ENCODE measurements around the gene RBM8A.
A peak's percentile ranks its signal among the peaks of the same experiment; 100 is the strongest.

The RBM8A gene

DNA sequence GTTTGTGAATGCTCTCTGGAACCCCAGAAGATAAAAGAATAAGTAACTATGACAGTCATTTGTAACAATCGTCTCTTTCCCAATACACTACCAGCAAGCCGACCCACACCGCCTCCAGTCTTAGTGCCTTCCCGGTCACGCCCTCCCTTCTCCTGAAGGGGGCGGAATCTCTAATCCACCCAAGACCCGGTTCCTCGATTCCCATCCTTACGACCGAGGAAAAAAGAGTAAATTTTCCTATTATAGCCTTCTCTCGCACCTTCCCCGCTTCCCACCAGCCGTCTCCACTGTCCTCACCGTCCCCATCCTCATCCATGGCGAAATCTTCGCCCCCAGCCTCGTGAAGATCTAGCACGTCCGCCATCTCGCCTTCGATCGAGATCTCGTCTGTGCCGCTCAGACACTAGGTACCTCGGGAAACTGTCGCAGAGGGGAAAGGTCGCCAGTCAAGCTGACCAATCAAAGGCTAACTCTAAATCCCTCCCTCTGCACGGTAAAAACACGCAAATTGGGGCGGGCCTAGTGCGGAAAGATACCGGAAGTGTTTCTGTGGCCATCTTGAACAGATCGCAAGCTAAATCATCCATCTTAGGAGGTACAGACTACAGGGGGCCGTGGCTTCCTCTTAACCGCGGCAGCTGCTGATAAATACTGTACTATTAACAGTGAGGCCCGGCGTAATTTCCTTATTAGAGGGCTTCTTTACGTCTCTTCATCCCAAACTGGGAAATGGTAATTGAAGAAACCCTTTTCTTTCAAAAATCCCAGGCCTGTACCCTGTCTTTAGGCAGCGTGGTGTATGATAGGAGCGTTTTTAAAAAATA lies at the start of gene RBM8A:
RBM8A (minus strand) TSS at position 422 of the 824 bp plus-strand sequence; CDS start at position 364, 58 bp downstream.
- Mint-ChIP-seq H3K27ac (no peak within 1 kb of the TSS), H3K4me3 (peak within 1 kb of the TSS; percentile 79), H3K9me3 (no peaks in the 10 kb centered on the region), H3K36me3 (peaks cover 10% of the 10 kb centered on the region), H3K4me1 (peaks cover 13% of the 10 kb centered on the region), H3K27me3 (no peaks in the 10 kb centered on the region)
- DNase-seq (ENCODE audit: low spot score in 2 of 2) = peak; percentile 80 to 94
- ATAC-seq (ENCODE audit: low read depth) = peak; percentile 95

DNA sequence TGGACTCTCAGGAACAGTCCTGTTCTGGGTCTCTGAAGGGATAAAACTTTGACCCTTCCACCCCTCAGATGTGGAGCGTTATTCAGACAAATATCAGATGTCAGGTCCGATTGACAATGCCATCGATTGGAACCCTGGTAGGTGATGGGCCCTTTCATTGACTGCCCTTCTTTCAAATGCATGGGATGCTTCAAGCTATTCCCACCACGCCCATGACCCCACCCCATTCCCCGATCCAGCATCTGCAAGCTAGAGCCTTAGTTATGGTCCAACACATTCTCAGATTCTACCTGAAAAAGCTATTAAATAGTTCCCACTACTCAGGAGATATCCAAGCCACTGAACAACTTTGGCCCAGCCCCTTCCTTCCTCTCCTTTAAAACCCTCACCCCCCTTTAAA lies 49.7 kb upstream of the RBM8A start:
- H3K27me3 Mint-ChIP-seq = no peaks in the 10 kb centered on the region
- H3K36me3 Mint-ChIP-seq = peaks cover 7% of the 10 kb centered on the region
- ATAC-seq (ENCODE audit: low read depth) (no peak), DNase-seq (ENCODE audit: low spot score in 2 of 2) (no peak)
- no peak overlapping the region for H3K4me3 Mint-ChIP-seq
- peaks cover 28% of the 10 kb centered on the region for H3K4me1 Mint-ChIP-seq
- no peaks in the 10 kb centered on the region for H3K9me3 Mint-ChIP-seq
- no peak overlapping the region for H3K27ac Mint-ChIP-seq

DNA sequence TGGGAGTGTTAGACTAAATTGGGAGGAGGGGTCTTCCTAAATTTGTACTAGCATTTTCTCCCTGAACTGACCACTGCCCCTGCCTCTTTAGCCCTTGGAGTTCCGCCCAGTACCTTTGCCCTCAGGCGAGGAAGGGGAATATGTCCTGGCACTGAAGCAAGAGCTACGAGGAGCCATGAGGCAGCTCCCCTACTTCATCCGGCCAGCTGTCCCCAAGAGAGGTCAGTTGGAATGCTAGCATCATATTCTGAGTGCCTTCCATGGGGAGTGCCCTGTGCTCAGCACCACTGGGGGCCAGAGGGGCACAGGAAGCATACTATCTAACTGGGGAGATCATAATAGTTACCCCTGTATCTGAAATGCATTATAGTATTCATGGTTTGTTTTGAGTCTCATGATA lies 47.9 kb upstream of the RBM8A start:
- peaks cover 7% of the 10 kb centered on the region for H3K36me3 Mint-ChIP-seq
- H3K4me1 Mint-ChIP-seq = peaks cover 23% of the 10 kb centered on the region
- H3K27ac Mint-ChIP-seq = peak overlapping the region; percentile 49
- DNase-seq (ENCODE audit: low spot score in 2 of 2) = no peak
- ATAC-seq (ENCODE audit: low read depth) = no peak
- H3K27me3 Mint-ChIP-seq = no peaks in the 10 kb centered on the region
- no peak overlapping the region for H3K4me3 Mint-ChIP-seq
- H3K9me3 Mint-ChIP-seq = no peaks in the 10 kb centered on the region

DNA sequence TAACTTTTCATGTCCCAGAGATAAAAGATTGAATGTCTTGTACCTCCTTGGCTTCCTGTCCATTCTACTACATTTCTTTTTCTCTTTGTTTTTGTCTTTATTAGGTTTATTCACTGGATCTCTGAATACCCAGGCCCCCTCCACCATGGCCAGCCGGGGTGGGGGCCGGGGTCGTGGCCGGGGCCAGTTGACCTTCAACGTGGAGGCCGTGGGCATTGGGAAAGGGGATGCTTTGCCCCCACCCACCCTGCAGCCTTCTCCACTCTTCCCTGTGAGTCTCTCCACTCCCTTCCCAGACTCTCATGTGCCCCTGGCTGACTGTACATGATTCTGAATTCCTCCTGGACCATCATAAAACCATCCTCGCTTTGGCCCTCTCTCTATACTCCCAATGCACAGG lies 47.4 kb upstream of the RBM8A start:
- Mint-ChIP-seq H3K9me3 (no peaks in the 10 kb centered on the region), H3K27ac (peak overlapping the region; percentile 49), H3K36me3 (peaks cover 7% of the 10 kb centered on the region), H3K4me3 (no peak overlapping the region), H3K4me1 (peaks cover 23% of the 10 kb centered on the region), H3K27me3 (no peaks in the 10 kb centered on the region)
- DNase-seq (ENCODE audit: low spot score in 2 of 2) (no peak), ATAC-seq (ENCODE audit: low read depth) (no peak)

DNA sequence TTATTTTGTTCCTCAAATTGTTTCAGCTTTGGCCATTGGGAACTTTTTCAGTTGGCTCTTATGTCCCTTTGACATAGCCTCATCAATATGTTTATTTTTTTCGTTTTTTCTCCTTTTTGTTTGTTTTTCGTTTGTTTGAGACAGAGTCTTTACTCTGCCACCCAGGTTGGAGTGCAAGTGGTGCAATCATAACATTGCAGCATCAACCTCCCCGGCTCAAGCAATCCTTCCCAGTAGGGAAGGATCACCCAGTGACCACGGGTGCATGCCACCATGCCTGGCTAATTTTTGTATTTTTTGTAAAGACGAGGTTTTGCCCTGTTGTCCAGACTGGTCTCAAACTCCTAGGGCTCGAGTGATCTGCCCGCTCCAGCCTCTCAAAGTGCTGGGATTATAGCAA lies 45.3 kb upstream of the RBM8A start:
- ATAC-seq (ENCODE audit: low read depth) = no peak
- peaks cover 16% of the 10 kb centered on the region for H3K4me1 Mint-ChIP-seq

DNA sequence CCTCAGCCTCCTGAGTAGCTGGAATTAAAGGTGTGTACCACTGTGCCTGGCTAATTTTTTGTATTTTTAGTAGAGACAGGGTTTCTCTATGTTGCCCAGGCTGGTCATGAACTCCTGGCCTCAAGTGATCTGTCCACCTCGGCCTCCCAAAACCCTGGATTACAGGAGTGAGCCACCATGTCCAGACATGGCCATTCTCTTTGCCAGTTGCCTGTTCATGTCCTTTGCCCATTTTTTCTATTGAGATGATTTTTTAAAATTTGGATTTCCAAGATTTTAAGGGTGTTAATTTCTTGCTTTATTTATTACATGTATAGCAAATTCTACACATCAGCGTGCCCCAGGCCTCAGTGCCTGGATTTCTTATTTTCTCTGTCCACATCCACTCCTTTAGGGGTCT lies 40.0 kb upstream of the RBM8A start:
- Mint-ChIP-seq H3K36me3 (peaks cover 6% of the 10 kb centered on the region), H3K4me3 (no peak overlapping the region), H3K4me1 (peaks cover 25% of the 10 kb centered on the region), H3K27ac (no peak overlapping the region), H3K9me3 (no peaks in the 10 kb centered on the region), H3K27me3 (no peaks in the 10 kb centered on the region)
- DNase-seq (ENCODE audit: low spot score in 2 of 2) (no peak), ATAC-seq (ENCODE audit: low read depth) (no peak)

More for the DNA sequence above, 45.3 kb upstream of the RBM8A start:
- no peaks in the 10 kb centered on the region for H3K9me3 Mint-ChIP-seq
- DNase-seq (ENCODE audit: low spot score in 2 of 2) = no peak
- no peak overlapping the region for H3K27ac Mint-ChIP-seq
- no peak overlapping the region for H3K4me3 Mint-ChIP-seq
- peaks cover 10% of the 10 kb centered on the region for H3K36me3 Mint-ChIP-seq
- no peaks in the 10 kb centered on the region for H3K27me3 Mint-ChIP-seq

DNA sequence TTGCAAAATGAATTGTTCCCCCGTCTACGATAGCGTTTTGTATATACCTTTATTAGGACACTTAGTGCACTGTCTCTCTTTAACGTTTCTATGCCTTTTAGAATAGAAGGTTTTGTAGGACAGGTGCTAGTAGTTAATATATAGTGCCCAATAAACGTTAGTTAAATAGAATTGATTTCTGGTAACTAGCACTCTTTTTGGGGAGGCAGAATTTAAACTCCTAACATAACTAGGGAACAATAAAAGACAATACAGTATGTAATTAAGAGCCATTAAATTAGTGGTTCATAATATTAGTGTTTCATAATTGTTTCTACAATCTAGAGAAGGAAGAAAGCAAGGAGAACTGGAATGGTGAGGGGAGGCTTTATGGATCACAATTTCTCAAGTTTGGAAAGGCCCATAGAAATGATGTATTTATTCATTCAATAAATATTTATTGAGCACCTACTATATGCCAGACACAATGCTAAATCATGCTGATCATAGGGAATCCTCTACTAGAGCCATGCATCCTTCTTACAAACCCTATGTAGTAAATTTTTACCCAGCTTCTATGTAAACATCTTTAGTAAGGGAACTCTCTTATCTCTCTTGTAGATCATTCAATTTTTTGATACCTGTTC lies 37.9 kb upstream of the RBM8A start:
- ATAC-seq (ENCODE audit: low read depth) (no peak), DNase-seq (ENCODE audit: low spot score in 2 of 2) (no peak)
- H3K36me3 Mint-ChIP-seq = peaks cover 6% of the 10 kb centered on the region
- H3K27me3 Mint-ChIP-seq = no peaks in the 10 kb centered on the region
- H3K4me3 Mint-ChIP-seq = peak overlapping the region; percentile 86
- H3K4me1 Mint-ChIP-seq = peaks cover 32% of the 10 kb centered on the region
- no peaks in the 10 kb centered on the region for H3K9me3 Mint-ChIP-seq
- H3K27ac Mint-ChIP-seq = peak overlapping the region; percentile 74

DNA sequence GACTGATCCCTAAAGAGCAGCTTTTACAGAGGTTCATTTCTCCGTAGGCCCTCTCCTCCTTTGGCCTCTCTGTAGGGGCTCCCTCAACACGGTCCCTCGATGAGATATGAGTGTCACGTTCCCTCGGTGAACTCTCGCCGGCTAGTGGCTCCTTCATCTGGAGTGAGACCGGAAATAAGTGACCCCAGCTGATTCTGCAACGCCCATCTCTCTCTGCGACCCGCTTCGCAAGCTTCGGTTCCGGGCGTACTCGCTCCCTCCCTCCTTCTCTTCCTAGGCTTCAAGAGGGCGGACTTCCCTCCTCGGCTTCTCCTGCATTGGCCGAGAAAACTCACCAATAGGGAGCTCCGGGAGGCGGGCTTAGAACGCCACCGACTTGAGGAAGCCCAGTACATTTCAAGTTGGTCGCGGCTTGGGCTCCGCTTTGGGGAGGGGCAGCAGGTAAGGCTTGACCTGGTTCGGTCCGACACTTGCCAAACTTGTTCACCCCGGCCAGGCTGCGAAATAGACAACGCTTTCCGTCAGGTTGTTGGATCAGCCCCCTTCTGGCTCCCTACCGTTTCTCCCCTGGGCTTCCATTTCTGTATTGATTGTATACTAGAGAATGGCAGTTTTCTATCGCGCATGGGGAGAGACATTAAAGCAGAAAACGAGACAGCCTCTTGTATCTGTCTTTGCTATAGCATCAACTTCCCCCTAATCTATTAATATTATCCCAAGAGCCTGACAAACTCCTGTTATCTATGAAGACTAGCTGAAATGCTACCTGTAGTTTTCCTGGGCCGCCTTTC lies 37.2 kb upstream of the RBM8A start, which contains the start of the genes ANKRD34A and POLR3GL:
ANKRD34A (minus strand) TSS at position 248 of the 791 bp plus-strand sequence. CDS start 2,816 bp downstream, outside the sequence.
POLR3GL (plus strand) TSS at position 363 of the 791 bp plus-strand sequence. CDS start 10,176 bp downstream, outside the sequence.
- H3K27ac Mint-ChIP-seq = peak within 1 kb of the TSS; percentile 74
- no peaks in the 10 kb centered on the region for H3K9me3 Mint-ChIP-seq
- peaks cover 6% of the 10 kb centered on the region for H3K36me3 Mint-ChIP-seq
- peaks cover 38% of the 10 kb centered on the region for H3K4me1 Mint-ChIP-seq
- no peaks in the 10 kb centered on the region for H3K27me3 Mint-ChIP-seq
- peak within 1 kb of the TSS; percentile 86 for H3K4me3 Mint-ChIP-seq
- ATAC-seq (ENCODE audit: low read depth) (peak; percentile 87), DNase-seq (ENCODE audit: low spot score in 2 of 2) (peak; percentile 80 to 81)

DNA sequence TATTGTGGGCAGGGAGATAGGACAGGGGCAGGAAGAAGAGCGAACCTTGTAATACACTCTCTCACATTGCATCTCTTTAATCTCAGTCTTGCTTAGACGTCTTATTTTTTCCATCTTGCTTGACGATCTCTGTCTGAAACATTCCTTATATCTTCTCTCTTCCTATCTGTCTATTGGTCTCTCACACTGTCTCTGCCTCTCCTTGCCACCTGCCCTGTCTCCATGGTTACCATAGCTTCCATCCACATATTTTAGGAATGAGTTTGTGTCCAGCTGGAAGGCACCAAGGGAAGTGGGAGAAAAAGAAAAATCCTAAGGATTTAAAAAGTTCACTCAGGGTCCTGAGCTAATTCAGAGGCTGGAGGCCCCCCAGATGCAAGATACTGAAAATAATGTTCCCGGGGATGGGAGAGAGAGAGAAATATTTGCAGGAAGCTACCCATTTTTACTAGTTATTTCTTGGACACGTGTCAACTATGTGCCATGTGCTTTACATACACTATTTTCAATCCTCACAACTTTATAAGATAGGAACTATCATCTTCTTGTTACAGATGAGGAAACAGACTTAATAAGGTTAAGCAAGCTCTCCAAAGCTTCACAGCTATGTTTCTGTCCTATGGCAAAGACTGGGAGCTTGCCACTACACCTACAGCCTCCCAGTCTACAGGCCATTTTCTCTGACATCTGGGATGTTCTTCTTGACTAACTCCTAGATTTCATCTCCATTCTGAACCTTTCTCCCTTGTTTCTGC lies 36.2 kb upstream of the RBM8A start:
- DNase-seq (ENCODE audit: low spot score in 2 of 2) (no peak), ATAC-seq (ENCODE audit: low read depth) (no peak)
- Mint-ChIP-seq H3K36me3 (peaks cover 6% of the 10 kb centered on the region), H3K9me3 (no peaks in the 10 kb centered on the region), H3K4me3 (peak overlapping the region; percentile 86), H3K27ac (peak overlapping the region; percentile 74), H3K4me1 (peaks cover 47% of the 10 kb centered on the region), H3K27me3 (no peaks in the 10 kb centered on the region)

DNA sequence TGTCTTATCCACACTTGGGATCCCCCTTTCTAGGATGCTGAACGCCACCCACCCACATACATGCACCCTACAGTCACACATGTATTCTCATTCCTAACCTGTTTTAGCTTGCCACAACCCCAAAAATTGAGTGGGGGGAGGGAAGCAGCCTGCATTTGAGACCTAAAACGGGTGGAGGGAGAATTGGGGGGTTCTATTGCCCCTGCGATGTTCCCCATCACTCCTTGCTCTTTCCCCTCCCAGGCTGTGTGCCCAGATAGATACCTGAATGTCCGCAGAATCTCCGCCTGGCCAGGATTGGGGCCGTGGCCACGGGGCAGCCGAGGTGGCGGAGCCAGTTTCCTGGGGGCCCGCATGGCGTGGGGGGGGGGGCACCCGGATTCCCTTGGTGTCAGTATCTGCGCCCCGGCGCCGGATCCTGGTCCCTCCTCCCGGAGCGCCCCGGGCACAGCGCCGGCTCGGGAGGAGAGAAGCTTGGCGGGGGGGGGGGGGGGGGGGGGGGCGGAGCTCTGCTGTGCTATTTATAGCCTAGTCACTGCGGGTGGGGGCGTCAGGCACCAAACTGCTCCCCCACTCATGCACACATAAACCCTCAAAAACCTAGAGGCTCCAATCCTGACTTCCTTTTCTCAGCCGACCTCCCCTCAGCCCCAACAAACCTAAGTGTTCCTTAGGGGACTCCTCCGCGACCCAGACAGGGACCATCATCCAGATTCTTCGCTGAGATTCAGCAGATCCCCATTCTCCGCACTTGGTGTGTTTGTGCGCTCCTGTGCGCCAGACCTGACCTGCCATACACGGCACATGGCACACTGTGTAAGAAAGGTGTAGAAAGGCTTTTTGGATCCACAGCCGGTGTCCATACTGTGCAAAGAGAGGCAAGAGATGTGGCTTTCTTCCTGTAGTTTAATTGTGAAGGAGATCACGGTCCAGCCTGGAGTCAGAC lies 35.1 kb upstream of the RBM8A start:
- peak overlapping the region; percentile 74 for H3K27ac Mint-ChIP-seq

DNA sequence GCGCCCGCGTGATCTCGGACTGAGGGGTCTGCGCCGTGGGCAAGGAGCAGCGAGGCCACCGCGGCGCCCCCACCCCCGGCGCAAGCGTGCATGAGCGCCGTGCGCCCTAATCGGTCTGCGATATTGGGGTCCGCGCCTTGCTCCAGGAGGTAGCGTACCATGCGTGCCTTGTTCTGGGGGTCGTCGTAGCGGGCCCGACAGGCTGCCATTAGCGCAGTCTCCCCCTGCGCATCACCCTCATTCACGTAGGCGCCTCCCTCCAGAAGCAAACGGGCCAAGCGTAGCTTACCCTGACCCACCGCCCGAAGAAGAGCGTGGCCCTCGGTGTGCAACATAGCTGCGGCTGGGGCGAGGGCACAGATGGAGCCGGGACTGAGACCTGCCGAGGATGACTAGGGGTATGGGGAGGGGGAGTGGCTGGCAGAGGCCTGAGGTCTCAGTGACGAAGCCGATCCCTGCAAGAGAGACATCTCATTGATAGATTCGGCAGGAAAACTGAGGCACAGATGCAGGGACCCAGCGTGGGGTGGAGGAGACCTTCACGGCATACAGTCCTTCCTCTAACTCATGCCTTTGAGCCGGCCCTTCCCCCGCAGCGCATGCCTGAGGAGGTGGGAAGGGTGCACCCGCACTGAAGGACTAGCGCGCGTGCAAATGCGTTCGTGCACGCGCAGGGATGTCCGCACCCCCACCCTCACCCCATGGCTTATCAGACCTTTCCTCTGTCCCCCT lies 34.3 kb upstream of the RBM8A start:
- peak; percentile 34 to 41 for DNase-seq (ENCODE audit: low spot score in 2 of 2)
- no peak for ATAC-seq (ENCODE audit: low read depth)
- Mint-ChIP-seq H3K4me1 (peaks cover 57% of the 10 kb centered on the region), H3K4me3 (peak overlapping the region; percentile 86), H3K9me3 (no peaks in the 10 kb centered on the region), H3K36me3 (no peaks in the 10 kb centered on the region), H3K27ac (peak overlapping the region; percentile 70), H3K27me3 (no peaks in the 10 kb centered on the region)

More for the DNA sequence above, 35.1 kb upstream of the RBM8A start:
- Mint-ChIP-seq H3K36me3 (peaks cover 1% of the 10 kb centered on the region), H3K9me3 (no peaks in the 10 kb centered on the region), H3K4me1 (peaks cover 50% of the 10 kb centered on the region), H3K4me3 (peak overlapping the region; percentile 86), H3K27me3 (no peaks in the 10 kb centered on the region)
- DNase-seq (ENCODE audit: low spot score in 2 of 2) = no peak
- ATAC-seq (ENCODE audit: low read depth) = no peak

DNA sequence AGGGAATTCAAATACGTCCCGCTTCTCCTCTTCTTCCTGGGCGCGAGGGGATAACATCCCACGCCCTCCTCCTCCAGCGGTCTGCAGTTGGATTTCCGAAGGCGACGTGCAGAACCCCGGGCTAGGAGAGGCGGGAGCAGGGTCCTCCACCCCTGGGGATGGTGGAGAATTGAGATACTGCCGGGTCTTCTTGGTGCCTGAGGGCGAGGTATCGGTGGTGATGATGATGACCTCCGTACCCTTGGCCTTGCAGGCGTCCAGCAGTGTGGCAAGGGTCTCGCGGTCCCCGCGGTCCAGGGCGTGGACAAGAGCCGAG lies 33.8 kb upstream of the RBM8A start:
- H3K27me3 Mint-ChIP-seq = no peaks in the 10 kb centered on the region
- peaks cover 59% of the 10 kb centered on the region for H3K4me1 Mint-ChIP-seq
- no peak for DNase-seq (ENCODE audit: low spot score in 2 of 2)
- no peaks in the 10 kb centered on the region for H3K9me3 Mint-ChIP-seq
- H3K36me3 Mint-ChIP-seq = no peaks in the 10 kb centered on the region
- no peak for ATAC-seq (ENCODE audit: low read depth)
- H3K4me3 Mint-ChIP-seq = peak overlapping the region; percentile 86
- H3K27ac Mint-ChIP-seq = peak overlapping the region; percentile 45

Data from memory B cell (primary cell).